ENCODE measurements around the gene PALM.

DNA sequence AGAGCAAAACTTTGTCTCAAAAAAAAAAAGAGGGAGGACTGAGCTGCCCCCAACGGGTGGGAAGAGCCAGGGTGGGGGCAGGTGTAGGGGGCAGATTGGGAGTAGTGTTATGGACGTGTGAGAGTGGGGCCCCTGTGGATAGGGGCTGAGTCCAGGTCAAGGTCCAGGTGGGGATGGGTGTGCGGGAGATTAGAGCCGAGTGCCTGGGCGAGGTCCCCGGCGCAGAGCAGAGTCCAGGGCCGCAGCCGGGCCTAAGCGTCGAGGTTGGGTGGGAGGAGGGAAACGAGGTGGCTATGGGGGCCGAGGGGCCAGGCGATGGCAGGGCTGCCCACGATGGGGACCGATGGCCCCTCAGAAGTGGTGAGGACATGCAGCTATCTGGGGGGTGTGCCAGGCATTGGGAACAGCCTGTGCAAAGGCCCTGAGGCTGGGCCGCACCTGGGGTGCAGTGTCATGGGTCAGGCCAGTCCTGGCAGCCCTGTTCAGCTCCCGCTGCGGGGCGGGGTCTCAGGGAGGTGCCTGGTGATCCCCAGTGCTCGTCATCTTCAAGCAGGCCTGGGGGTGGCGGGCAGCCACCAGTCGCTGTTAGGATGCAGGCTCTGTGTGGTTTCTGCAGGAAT, 29.9 kb downstream of the PALM start:
- TF ChIP-seq, protein P1, sequence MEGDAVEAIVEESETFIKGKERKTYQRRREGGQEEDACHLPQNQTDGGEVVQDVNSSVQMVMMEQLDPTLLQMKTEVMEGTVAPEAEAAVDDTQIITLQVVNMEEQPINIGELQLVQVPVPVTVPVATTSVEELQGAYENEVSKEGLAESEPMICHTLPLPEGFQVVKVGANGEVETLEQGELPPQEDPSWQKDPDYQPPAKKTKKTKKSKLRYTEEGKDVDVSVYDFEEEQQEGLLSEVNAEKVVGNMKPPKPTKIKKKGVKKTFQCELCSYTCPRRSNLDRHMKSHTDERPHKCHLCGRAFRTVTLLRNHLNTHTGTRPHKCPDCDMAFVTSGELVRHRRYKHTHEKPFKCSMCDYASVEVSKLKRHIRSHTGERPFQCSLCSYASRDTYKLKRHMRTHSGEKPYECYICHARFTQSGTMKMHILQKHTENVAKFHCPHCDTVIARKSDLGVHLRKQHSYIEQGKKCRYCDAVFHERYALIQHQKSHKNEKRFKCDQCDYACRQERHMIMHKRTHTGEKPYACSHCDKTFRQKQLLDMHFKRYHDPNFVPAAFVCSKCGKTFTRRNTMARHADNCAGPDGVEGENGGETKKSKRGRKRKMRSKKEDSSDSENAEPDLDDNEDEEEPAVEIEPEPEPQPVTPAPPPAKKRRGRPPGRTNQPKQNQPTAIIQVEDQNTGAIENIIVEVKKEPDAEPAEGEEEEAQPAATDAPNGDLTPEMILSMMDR (conservative IDR thresholded peaks at IDR 0.05; ENCODE audit: low read length) = no peak
- no peak for TF ChIP-seq EZH2phosphoT487 (IDR thresholded peaks at IDR 0.05; ENCODE audit: borderline replicate concordance, low read depth, low read length)
